Left ventricle myocardium superior (tissue), 1 donor: ENCODE results near the gene RAP1GAP2. TPM values are rescaled to one million over a fixed set of nuclear protein-coding genes. Genes with fewer than 3 reads are reported as not detected.
"Not testable (repeated sequence)": the region's sequence is repeated elsewhere in the genome, so short reads cannot be mapped to it uniquely, and the experiment has no call there.

Experiments
- ATAC-seq: fragments of 200-7000 bp; cut with Tn5 transposase; one replicate; pipeline ENCODE4 v1.9.1; 2020; ENCODE audit warnings: mild to moderate bottlenecking, moderate library complexity
- DNase-seq: peaks from one replicate; pipeline ENCODE4 v3.0.0-alpha.2; 2020
- intact Hi-C: fragments of 100-400 bp; cut with micrococcal nuclease; formaldehyde crosslinking; loops from one replicate; pipeline ENCODE4 v1.11.0; 2022
- total RNA-seq: library from RNA; stranded (reverse); fragmentation: NEBNext Ultra II Directional; extraction: Animal tissue kit (Norgen Biotek cat#: 25700); gene quantifications from one replicate; pipeline ENCODE4 v1.2.1, GENCODE V29; 2021
- donor health status: DM: no; HTN: yes; CAD: no; lungs with severe emphysema.

Gene RAP1GAP2
- total RNA-seq, 1 donor from 2014 or later: 48.9 TPM

DNA sequence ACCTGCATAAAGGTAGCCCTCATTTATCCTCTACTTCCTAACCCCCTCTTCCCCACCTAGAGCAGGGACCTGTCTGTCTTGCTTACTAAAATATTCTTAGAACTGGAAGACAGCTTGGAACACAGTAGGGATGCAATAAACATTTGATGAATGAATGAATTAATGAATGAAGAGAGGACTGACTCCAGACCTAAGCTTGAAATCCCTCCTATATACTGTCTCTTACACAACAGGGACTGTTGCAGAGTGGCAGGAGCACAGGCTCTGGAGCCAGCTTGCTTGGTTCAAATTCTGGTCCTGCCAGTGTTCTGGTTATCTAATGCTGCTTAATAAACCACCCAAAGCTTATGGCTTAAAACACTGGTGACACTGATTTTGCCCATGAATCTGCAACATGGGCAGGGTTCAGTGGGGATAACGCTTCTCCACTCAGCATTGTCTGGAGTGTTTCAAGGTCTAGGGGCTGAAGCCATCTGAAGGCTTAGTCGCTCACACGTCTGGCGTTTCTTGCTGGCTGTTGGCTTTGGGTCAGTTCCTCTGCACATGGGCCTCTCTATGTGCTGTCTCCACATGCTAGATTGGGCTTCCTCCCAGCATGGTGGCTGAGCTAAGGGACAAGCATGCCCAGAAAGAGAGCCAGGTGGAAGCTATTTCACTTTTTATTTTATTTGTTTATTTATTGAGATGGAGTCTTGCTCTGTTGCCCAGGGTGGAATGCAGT, 12.8 kb upstream of the RAP1GAP2 start:
- intact Hi-C loops: no loop called here
- no peak for ATAC-seq
- no peak for DNase-seq

DNA sequence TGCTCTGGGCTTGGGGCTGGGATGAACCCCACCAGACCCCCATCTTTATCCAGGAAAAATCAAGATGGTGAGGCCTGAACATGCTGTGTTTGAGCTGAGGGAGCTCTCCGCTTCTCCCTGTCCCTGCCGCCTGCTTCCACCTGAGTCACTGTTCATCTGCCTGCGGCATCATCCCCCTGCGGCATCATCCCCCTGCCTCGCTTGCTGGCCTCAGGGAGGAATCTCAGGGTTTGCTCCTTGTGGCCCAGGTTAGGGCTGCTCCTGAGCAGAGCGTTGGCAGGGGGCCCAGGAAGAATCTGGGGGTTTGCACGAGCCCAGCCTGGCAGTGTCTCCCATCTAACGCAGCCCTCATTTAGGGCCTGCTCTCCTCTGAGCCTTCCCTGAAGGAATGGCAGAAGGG, 11.4 kb upstream of the RAP1GAP2 start:
- intact Hi-C loops: no loop called here

DNA sequence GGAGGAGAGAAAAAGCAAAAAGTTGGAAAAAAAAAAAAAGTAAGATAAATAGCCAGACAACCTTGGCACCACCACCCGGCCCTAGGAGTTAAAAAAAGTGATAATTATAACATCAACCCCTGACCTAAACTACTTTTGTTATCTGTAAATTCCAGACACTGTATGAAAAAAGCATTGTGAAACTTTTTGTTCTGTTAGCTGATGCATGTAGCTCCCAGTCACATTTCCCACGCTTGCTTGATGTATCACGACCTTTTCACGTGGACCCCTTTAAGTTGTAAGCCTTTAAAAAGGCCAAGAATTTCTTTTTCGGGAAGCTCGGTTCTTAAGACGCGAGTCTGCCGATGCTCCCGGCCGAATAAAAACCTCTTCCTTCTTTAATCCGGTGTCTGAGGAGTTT, 10.9 kb upstream of the RAP1GAP2 start:
- ATAC-seq, DNase-seq, intact Hi-C loops: not testable (repeated sequence)

More for the DNA sequence above, 11.4 kb upstream of the RAP1GAP2 start:
- DNase-seq: no peak
- ATAC-seq: no peak

DNA sequence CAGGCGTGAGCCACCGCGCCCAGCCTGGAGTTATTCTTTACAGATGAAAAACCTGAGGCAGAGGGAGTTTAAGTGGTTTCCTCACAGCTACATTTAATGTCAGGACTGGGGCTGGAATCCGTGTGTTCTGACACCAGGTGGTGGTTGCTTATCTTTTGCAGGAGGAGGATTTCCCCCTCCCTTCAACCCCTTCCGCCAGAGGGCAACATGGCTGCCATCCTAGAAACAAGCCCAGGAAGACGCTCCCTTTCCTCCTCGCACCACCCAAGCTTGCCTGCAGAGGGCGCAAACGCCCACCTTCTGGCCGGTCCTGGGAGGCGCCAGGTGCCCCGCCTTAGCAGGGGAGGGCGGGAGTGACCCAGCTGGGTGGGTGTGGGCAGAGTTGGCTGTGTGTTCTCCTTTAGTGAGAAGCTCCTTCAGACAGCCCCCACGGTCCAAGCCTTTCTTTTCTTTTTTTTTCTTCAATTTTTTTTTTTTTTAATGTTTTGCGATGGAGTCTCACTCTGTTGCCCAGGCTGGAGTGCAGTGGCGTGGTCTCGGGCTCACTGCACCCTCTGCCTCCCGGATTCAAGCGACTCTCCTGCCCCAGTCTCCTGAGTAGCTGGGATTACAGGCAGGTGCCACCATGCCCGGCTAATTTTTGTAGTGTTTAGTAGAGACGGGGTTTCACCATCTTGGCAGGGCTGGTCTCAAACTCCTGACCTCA, 9.9 kb upstream of the RAP1GAP2 start:
- DNase-seq: peak; percentile 85
- ATAC-seq: peak; percentile 93
- intact Hi-C loops: no loop called here

DNA sequence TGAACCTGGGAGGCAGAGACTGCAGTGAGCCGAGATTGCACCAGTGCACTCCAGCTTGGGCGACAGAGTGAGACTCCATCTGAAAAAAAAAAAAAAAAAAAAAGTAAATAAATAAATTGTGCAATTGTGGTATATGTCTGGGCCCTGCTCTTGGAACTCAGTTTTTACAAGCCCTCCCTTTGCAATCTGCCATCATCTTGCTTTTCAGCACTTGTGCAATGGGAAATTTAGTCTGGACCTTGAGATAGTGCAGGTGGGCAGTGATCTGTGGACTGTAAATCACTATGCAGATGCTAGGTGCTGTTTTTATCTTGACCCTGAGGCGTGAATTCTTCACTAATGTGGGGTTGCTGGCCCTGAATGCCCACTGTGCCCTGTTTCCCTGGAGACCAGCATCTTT, 6.5 kb upstream of the RAP1GAP2 start:
- ATAC-seq (no peak), DNase-seq (no peak)
- intact Hi-C loops: no loop called here

DNA sequence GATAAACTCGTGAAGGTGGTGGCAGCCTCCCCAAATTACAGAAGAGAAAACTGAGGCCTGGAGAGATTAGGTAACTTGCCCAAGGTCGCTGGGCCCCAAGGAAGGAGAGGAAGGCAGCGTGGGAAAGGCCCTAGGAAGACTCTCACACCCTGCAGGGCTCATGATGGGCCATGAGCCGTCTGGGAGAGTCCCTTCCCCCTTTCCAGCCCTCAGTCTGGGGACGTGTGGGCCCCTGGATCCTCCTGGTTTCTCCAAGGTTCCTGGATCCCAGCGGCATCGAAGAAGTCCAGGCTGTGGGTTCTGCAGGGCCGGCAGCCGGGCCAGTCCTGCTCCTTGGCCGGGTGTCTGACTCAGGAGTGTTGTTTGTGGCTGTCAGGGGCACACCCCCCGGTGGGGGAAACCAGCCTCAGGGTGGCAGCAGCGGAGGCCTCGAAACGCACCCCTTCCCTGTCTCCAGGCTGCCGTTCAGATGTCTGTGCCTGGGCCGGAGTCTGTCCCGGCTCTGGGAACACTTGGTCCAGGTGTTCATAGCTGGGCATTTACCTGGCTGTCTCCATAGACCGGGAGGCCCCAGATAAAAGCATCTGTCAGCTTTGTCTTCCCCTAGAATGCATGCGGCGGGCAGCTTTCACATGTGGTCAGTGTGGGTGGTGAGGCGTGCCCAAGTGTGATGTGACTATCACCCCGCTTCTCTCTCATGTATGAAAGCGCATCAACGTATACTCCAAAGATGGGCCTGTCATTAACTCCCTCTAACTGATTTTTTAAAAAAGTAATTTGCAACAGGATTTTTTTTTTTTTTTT, 3.7 kb upstream of the RAP1GAP2 start:
- DNase-seq: no peak
- intact Hi-C loops: no loop called here
- no peak for ATAC-seq

DNA sequence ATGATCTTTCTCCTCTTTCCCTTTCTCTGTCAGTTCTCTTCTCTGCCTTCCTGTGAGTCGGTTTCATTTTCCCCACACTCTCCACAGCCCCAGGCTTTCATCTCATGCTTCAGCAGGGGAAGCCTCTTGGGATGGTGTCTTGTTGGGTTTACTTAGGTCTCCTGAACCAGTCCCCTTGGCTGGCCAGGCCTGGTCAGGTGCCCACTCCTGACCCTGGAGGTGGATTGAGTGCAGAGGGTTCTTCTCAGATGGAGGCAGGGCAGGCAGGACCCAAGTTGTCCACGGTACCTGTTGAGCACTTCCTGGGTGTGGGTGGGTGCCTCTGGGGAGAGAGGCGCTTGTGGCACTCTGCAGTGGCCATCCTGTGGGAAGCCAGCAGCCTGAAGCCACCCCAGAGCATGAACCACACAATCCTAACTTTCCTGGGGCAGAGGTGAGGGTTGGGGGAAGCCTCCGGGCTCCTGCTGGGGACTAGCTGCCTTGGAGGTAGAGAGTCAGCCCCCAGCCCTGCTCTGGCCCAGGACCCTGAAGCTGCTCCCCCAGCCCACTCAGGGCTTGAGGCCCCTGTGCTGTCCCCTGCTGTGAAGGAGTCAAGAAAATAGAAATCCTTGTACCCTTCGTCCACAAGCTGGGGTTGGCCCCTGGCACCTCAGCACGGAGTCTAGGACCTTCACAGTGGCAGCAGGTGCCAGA, 2.0 kb upstream of the RAP1GAP2 start:
- intact Hi-C loops: no loop called here
- DNase-seq: no peak
- ATAC-seq: no peak

DNA sequence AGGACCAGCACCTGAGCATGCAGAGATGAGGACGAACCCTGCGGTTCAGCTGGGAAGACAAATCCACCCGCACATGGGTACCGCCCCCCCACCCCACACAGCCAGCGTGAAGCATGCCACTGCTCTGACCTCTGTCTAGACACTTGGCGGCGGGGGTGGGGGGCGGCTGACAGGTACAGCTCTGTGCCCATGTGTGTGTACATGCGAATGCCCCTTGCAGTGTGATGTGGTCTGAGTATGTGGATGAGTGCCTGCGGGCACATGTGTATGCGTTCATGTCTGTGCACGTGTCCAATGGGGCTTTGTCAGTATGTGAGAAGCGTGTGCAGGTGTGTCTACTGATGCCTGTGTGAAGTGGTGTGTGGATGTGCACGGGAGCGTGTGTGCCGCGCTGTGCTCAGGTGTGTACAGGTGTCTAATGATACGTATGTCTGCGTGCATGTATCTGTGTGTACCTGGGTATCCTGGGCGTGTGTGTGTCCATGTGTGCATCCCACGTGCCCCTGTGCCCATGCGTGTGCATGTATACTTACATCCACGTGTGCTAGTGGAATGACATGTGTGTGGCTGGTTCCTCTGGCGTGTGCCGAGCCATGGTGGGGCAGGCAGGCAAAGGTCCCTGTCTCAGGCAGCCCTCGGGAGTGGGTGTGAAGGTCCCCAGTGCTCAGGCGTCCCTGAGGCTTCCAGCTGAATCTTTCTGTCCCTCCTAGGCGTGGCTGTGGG, 636 bp upstream of the RAP1GAP2 start:
- DNase-seq (no peak), ATAC-seq (no peak)

DNA sequence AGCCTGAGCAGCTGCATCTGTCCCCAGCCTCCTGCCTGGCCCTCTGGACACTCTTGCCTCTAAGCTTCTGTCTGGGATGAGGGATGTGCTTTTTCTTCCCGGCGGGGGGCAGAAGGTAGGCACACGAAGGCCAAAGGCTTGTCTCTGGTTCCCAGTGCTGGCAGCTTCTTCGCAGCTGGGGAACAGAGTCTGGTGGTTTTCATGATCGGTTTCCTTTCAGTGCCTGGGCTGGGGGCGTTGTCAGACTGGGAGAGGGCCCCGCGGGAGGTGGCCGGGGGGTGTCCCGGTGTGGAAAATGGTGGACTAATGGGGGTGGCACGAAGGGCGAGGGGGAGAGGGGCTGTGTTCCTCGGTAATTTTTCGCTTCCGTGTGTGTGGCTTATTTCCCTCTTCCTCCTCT, 988 bp downstream of the RAP1GAP2 start:
- peak; percentile 22 for DNase-seq
- no peak for ATAC-seq
- intact Hi-C loops: no loop called here

More for the DNA sequence above, 636 bp upstream of the RAP1GAP2 start:
- intact Hi-C loops: no loop called here

DNA sequence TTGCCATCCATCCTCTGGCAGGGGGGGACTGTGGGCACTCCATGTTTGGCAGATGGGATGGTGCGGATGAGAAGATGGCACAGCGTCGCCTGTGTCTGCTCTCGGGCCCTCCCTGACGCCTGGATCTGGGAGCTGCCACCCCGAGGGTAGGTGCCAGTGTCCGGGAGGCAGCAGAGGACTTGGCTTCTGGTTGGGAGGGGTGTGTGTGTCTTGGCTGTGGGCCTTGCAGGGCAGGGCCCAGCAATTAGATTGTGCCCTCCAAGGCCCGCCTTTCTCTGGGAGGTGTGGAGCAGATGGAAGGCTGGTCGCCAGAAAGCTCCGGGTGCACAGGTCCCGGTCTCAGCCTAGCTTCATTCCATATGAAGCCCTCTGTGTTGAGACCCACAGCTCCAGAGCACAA, 1.4 kb downstream of the RAP1GAP2 start:
- DNase-seq: peak; percentile 35
- ATAC-seq: peak; percentile 57
- intact Hi-C loops: no loop called here

DNA sequence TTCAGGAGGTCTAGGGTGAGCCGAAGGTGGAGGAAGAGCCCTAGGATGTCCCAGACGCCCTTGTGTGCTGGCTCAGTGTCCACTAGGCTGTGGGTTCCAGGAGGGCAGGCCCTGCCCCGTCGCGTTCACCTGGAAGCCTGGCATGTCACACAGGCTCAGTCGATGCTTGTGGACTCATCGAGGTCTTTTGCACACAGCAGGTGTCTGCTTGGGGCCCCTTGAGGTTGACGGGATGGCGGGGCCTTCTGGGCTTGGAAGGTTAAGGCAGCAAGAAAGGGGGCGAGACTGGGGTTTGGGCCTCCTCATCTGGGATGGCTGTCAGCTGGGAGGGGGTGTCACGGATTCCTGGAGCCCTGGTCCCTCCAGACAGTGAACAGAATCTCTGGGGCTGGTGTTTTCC, 1.9 kb downstream of the RAP1GAP2 start:
- intact Hi-C loops: no loop called here
- DNase-seq (peak; percentile 12), ATAC-seq (no peak)

DNA sequence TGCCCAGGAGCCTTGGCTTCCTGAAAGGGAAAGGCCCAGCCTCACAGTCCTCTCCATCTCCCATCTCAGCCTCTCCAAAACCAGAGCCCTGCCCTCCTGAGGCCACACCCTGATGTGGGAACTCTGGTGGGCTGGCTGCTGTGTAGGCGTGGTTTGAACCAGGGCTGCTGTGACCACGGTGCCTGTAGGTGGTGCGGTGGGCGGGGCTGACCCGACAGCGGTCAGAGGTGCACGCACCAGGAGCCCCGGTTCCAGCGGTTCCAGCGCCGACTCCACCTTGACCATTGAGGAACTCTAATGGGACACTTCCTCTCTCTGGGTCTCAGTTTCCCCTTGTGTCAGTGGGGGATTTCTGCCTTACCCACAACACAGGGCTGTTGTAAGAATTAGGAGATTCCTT, 2.4 kb downstream of the RAP1GAP2 start:
- intact Hi-C loops: no loop called here

DNA sequence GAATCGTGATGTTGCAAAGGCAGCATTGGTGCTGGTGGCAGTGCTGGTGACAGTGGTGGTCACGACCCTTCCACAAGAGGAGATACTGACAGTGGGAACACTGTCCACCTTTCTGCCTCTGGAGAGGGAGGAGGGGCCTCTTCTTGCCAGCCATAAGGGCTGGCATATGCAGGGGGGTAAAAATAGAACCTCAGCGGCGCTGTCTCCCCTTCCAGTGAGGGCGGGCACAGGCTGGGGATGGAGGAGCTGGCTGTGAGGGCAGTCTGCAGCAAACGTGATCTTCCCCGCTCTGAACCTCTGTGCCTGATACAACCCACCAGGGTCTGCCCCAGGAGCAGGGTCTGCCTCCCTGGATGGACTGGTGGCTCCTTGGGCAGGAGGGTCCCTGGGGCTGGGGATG, 3.4 kb downstream of the RAP1GAP2 start:
- DNase-seq (peak; percentile 42), ATAC-seq (peak; percentile 80)
- intact Hi-C loops: no loop called here

More for the DNA sequence above, 2.4 kb downstream of the RAP1GAP2 start:
- DNase-seq (peak; percentile 26), ATAC-seq (no peak)

DNA sequence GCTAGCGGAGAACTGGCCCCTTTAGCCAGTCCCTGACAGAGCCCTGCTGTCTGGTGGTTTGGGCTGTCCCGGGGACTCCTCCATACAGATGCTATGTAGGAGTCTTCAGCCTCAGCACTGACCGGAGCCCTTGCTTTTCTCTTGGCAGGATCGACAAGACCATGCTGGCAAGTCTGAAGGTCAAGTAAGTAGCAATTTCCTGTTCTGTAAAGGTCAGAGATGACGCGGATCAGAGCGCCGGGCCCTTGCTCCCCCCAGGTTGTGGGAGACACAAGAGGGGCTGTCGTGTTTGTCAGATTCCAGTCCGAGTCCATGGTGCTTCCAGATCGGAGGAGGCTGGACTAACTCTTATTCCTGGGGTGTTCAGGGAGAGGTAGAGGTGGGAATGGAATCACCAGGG, 4.1 kb downstream of the RAP1GAP2 start:
- DNase-seq (no peak), ATAC-seq (no peak)
- intact Hi-C loops: no loop called here

DNA sequence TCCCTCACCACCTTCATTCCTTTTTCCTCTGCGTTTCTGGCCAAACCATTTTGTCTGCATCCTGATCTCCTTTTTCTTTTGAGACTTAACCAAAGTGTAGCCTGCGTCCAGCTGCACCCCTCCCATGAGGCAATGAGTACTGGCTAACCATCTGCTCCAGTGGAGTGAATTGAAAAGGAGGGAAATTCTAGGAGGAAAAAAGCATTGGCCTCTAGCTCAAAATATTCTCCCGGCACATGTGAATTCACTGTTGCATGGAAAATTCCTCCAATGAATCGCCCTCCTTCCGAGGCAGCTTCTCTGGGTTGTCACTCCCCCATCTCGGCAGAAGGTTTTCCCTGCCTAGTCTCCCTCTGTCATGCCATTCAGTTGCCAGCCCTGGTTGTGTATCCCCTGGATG, 5.6 kb downstream of the RAP1GAP2 start:
- intact Hi-C loops: no loop called here
- no peak for DNase-seq

DNA sequence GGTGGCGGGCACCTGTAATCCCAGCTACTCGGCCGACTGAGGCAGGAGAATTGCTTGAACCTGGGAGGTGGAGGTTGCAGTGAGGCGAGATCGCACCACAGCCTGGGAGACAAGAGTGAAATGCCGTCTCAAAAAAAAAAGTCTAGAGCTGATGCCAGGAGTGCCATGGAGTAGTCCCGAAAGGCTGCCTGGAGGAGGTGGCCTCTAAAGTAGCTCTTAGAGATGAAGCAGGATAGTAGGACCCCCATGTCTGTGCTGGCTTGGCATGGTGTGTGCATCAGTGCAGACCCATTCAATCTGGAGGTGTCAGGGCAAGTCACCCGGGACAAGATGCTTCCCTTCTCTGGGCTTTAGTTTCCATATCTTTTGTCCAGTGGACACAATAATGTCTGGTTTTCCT, 6.3 kb downstream of the RAP1GAP2 start:
- DNase-seq (no peak), ATAC-seq (no peak)
- intact Hi-C loops: no loop called here

More for the DNA sequence above, 5.6 kb downstream of the RAP1GAP2 start:
- no peak for ATAC-seq

DNA sequence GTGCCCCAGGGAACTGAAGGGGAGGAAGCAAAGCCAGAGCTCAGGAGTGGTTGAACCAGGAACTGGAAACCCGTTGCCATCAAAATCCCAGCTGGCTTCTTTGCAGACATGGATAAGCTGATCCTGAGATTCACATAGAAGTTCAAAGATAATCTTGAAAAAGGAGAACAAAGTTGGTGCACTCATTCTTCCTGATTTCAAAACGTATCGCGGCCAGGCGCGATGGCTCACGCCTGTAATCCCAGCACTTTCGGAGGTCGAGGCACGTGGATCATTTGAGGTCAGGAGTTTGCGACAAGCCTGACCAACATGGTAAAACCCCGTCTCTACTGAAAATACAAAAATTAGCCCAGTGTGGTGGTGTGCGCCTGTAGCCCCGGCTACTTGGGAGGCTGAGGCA, 7.1 kb downstream of the RAP1GAP2 start:
- no peak for ATAC-seq
- no peak for DNase-seq
- intact Hi-C loops: no loop called here

DNA sequence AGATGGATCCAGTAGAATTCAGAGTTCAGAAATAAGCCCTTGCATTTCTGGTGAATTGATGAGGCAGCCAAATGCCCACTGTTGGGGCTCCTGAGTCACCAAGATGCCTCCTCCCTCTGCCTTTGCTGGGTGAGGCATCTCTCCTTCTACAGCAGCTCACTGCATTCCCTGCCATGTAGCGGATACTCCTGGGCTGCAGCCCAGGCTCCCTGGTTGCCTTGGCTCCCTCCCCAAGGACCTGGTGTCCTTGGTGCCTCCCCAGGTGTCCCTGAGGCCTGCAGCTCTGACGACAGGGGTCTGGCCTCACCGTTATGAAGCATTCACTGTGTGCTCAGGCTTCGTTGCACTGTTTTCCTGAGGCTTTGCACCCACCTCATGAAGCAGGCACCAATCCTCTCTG, 7.7 kb downstream of the RAP1GAP2 start:
- DNase-seq: no peak
- intact Hi-C loops: no loop called here
- ATAC-seq: peak; percentile 43

DNA sequence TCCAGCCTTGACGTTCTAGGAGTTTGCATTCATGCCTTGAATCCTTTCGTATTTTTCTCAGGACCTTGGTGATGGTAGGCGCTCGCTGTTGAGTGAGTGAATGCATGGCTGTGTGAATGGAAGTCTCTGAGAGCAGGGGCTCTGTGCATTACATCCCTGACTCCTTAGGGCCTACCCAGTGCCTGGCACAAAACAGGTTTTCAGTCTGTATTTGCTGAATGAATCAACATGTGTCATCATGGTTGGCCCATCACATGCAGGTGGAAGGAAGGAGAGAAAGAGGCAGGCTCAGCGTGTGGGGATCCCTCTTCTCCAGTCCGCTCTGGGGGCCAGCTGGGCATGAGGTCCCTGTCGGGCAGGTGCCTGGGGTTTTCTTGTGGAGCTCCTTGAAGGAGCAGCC, 8.7 kb downstream of the RAP1GAP2 start:
- ATAC-seq (no peak), DNase-seq (no peak)
- intact Hi-C loops: no loop called here
